HG03575 (cell line): Measurements from ENCODE around the gene P3H1.

Experiments
- ATAC-seq: cut with Tn5 transposase; IDR thresholded peaks from one replicate; pipeline ENCODE4 v1.9.1; 2021; ENCODE audit not compliant: unreplicated experiment, insufficient number of reproducible peaks, low FRiP score; ENCODE audit errors: extremely low read depth

Gene P3H1

DNA sequence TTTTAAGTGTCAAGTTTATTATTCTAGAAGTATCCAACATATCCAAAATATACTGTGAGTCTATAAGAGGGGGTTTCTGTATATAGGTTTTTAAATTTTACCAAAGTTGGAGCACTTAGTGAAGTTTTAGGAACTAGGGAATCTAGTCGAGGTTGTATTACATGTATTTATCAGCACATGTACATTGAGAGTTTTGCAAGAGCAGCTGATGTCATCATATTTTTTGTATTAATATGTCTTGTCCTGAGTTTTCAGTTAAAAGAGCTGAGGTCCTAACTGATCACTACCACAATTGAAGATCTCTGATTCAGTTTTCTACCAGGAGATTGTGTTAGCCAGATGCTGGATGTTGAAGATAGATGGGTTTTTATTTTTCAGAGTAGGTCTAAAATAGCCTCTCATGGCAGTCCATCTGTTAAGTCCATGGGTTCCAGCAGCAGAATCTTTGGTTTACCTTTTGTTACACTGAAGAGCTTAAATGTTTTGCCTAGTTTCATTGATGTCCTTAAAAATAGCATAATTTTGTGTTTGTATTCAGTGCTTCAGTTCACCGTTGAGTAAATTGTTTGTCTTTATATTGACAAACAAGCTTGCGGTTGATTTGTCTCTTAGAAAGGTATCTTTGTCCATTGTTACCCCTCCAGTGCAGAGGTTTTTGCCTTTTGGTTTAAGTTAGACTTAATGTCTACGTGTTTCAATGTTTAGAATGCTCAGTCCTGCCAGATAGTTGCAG is 68.6 kb downstream of the P3H1 start:
- no peak for ATAC-seq
